HEK293T (cell line): ENCODE measurements around the gene EHBP1.

ENCODE experiments used
- ARNT ChIP-seq: fragments of 450-650 bp; IDR thresholded peaks from 2 replicates; pipeline ENCODE4 v1.6.1; 2017; ENCODE audit warnings: mild to moderate bottlenecking
- BHLHE40 ChIP-seq: fragments of 450-650 bp; IDR thresholded peaks from 2 replicates; pipeline ENCODE4 v1.6.1; 2016; ENCODE audit warnings: mild to moderate bottlenecking, moderate library complexity, borderline replicate concordance
- CTBP1 ChIP-seq: fragments of 450-650 bp; IDR thresholded peaks from 2 replicates; pipeline ENCODE4 v1.6.1; 2016; ENCODE audit warnings: borderline replicate concordance
- ELF4 ChIP-seq: fragments of 450-650 bp; IDR thresholded peaks from 2 replicates; pipeline ENCODE4 v1.6.1; 2017; ENCODE audit warnings: antibody characterized with exemption
- FOXA1 ChIP-seq: fragments of 450-650 bp; IDR thresholded peaks from 2 replicates; pipeline ENCODE4 v1.6.1; 2016; ENCODE audit warnings: mild to moderate bottlenecking
- LEF1 ChIP-seq: fragments of 450-650 bp; IDR thresholded peaks from 2 replicates; pipeline ENCODE4 v1.6.1; 2017; ENCODE audit warnings: mild to moderate bottlenecking, borderline replicate concordance
- PKNOX1 ChIP-seq: fragments of 450-650 bp; IDR thresholded peaks from 2 replicates; pipeline ENCODE4 v1.6.1; 2016
- SP1 ChIP-seq: fragments of 450-650 bp; IDR thresholded peaks from 2 replicates; pipeline ENCODE4 v1.6.1; 2017
- SUZ12 ChIP-seq: fragments of 450-650 bp; IDR thresholded peaks from 2 replicates; pipeline ENCODE4 v1.6.1; 2016; ENCODE audit warnings: mild to moderate bottlenecking
- TARDBP ChIP-seq: fragments of 450-650 bp; IDR thresholded peaks from 2 replicates; pipeline ENCODE4 v1.6.1; 2016
- ZNF384 ChIP-seq: fragments of 450-650 bp; IDR thresholded peaks from 2 replicates; pipeline ENCODE4 v1.6.1; 2016

GRCh38 chr2:62913311-62913710 is 207.8 kb downstream of the EHBP1 start:
- no peak for TF ChIP-seq SUZ12
- no peak for TF ChIP-seq BHLHE40
- TF ChIP-seq PKNOX1: no peak
- TF ChIP-seq ZNF384: no peak
- no peak for TF ChIP-seq ELF4
- TF ChIP-seq CTBP1: no peak
- no peak for TF ChIP-seq ARNT
- TF ChIP-seq SP1: no peak
- no peak for TF ChIP-seq LEF1
- no peak for TF ChIP-seq FOXA1
- no peak for TF ChIP-seq TARDBP
